GM04504 (cell line): Measurements from ENCODE around the gene TRPM3.

Source experiments
- DNase-seq: peaks from one replicate; pipeline ENCODE4 v3.0.0-alpha.2; 2012; ENCODE audit warnings: low read depth

The TRPM3 gene

GRCh38 chr9:70553707-70554673, 567.4 kb downstream of the TRPM3 start:
- no peak for DNase-seq

GRCh38 chr9:70552561-70552960, 568.9 kb downstream of the TRPM3 start:
- DNase-seq = no peak

- DNase-seq = no peak
Observed at GRCh38 chr9:70551801-70552200, 569.6 kb downstream of the TRPM3 start.

- DNase-seq = no peak
Observed at GRCh38 chr9:70551396-70551795, 570.0 kb downstream of the TRPM3 start.

GRCh38 chr9:70549926-70550325, 571.5 kb downstream of the TRPM3 start:
- DNase-seq = no peak

GRCh38 chr9:70542311-70542931, 579.0 kb downstream of the TRPM3 start:
- no peak for DNase-seq

GRCh38 chr9:70540016-70540415, 581.4 kb downstream of the TRPM3 start:
- DNase-seq = no peak

GRCh38 chr9:70539526-70539925, 581.9 kb downstream of the TRPM3 start:
- no peak for DNase-seq

- no peak for DNase-seq
Observed at GRCh38 chr9:70539001-70539400, 582.4 kb downstream of the TRPM3 start.

GRCh38 chr9:70537084-70537483, 584.3 kb downstream of the TRPM3 start:
- DNase-seq = no peak

GRCh38 chr9:70535546-70536323, 585.7 kb downstream of the TRPM3 start:
- no peak for DNase-seq

- DNase-seq = no peak
Observed at GRCh38 chr9:70534471-70534870, 587.0 kb downstream of the TRPM3 start.

GRCh38 chr9:70534061-70534460, 587.4 kb downstream of the TRPM3 start:
- no peak for DNase-seq

- DNase-seq = no peak
Observed at GRCh38 chr9:70533492-70533891, 587.9 kb downstream of the TRPM3 start.

- DNase-seq = no peak
Observed at GRCh38 chr9:70532716-70533115, 588.7 kb downstream of the TRPM3 start.

GRCh38 chr9:70531311-70531710, 590.1 kb downstream of the TRPM3 start:
- DNase-seq = no peak

GRCh38 chr9:70530716-70531115, 590.7 kb downstream of the TRPM3 start:
- no peak for DNase-seq

GRCh38 chr9:70529833-70530232, 591.6 kb downstream of the TRPM3 start:
- no peak for DNase-seq

- DNase-seq = no peak
Observed at GRCh38 chr9:70529377-70529776, 592.0 kb downstream of the TRPM3 start.

GRCh38 chr9:70526902-70527301, 594.5 kb downstream of the TRPM3 start:
- no peak for DNase-seq

GRCh38 chr9:70525519-70525918, 595.9 kb downstream of the TRPM3 start:
- no peak for DNase-seq

- no peak for DNase-seq
Observed at GRCh38 chr9:70519912-70520724, 601.3 kb downstream of the TRPM3 start.
